Measurements from ENCODE around the gene TENM3.
"Not testable (repeated sequence)": the region's sequence is repeated elsewhere in the genome, so short reads cannot be mapped to it uniquely, and the experiment has no call there.

Gene TENM3

GRCh38 chr4:182800216-182800515 lies 557.0 kb downstream of the TENM3 start:
- no peak for DNase-seq

- no peak for DNase-seq
Observed at GRCh38 chr4:182801636-182802035, 558.4 kb downstream of the TENM3 start.

DNA sequence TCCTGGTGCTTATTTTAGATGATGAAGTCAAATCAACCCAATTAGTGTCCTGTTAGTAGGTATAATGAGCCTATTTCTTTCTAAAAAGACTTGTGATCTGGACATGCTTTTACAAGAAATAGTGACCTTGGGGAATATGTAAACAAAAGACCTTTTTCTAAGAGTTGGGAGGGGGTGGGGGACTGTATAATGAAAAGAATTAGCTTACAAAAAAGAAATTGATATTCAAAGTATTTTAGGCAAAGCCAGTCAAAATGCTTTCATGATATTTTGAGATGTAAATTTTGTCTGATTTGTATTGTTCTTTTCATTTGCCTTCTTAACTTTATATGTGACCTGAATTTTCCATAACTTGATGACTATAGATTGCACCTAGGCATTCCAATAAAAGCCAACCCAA lies 559.4 kb downstream of the TENM3 start:
- no peak for DNase-seq

- no peak for DNase-seq
Observed at GRCh38 chr4:182803235-182803634, 560.0 kb downstream of the TENM3 start.

GRCh38 chr4:182804131-182804530 lies 560.9 kb downstream of the TENM3 start:
- no peak for DNase-seq

DNA sequence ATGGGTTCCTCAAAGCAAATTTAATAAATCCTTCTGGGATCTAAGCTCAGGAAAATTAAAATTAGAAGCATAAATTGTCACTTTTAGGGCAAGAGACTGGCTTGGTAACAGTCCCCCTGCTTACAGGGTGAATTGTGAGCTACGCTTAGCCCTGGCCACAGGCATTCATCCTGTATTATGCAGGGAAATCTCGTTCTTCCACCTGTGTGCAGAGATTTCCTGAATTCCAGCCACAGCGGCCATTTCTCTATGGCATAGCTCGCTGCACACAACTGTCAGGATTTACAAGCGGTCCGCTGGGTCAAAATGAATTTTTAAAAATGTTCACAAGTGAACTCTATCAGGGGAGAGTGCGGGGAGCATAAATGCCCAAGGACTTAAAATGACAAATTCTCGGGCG lies 562.1 kb downstream of the TENM3 start:
- no peak for DNase-seq

DNA sequence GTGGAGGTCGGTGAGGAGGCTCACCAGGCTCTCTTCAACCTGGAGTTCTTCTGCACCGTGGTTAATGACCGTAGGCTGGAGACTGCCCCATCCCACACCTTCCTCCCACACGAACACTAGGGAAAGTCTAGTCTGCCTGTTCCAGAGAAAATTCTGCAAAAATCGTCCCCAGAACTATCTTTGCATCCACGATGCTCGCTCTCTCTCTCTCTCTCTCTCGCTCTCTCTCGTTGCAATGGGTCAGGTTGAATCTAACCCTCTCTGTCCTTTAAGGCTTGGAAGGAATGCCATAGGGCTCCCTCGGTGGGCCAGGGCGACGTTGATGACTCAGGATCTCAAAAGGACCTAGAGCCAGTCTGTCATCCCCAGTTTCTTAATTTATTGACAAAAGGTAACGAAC lies 562.5 kb downstream of the TENM3 start:
- DNase-seq: no peak

DNA sequence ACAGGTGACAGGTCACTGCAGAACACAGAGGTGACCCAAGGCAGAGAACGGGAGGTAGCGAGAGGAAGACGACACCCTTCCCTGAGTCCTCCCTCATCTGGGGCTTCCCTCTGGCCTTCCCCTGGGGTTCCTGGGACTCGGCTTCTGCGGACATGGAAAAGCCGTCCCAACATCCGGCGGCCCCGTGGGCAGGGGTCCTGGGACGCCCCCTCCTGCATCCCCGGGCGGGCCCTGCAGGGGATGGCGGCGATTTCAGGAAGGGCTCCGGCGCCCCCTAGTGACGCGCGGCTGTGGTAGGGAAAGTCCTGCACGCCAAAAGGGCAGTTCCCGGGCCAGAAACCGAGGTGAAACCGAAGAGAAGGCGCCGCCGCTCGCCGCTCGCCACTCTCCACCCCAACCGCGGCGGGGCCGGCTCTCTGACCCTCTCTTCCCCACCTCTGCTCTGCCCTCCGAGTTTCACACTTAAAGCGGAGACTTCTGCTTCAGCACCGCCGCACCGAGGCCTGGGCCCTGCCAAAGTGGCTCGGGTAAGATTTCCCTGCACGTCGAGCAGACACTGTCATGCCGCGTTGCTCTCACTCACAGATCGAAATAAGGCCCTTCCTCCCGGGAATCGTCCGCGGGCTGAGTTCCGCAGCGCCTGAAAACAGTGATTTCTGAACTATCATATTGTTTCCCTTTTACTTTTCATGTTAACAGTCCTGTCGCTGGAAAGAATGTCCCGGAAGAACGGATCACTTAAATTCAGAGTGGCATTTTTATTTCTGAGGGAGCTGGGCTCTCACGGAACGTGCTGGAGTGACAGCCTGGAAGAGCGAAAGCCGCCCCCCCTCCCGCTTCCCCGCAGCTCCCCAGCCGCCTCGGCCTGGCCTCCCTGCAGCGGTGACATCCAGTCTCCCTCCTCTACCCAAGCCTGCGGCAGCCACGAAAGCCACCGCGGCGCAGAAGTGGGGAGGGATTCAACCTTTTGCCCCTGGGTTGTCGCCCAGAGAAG lies 563.4 kb downstream of the TENM3 start:
- DNase-seq: no peak

DNA sequence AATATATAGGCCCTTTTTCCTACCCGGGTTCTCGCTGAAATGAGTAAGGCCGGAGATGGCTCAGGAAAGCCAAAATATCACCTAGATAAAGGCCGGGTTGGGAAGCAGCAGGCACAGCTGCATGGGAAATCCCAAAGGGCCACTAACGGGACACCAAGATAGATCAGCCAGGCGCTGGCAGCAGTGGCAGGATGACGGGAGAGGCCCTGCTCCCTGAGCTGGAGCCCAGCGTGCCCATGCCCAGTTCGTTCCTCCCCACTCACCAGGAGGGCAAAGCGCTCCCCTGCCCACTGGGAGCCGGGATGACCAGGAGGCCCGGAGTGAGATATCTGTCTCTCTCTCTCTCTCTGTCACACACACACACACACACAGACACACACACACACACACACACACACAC lies 564.1 kb downstream of the TENM3 start:
- DNase-seq: no peak

DNA sequence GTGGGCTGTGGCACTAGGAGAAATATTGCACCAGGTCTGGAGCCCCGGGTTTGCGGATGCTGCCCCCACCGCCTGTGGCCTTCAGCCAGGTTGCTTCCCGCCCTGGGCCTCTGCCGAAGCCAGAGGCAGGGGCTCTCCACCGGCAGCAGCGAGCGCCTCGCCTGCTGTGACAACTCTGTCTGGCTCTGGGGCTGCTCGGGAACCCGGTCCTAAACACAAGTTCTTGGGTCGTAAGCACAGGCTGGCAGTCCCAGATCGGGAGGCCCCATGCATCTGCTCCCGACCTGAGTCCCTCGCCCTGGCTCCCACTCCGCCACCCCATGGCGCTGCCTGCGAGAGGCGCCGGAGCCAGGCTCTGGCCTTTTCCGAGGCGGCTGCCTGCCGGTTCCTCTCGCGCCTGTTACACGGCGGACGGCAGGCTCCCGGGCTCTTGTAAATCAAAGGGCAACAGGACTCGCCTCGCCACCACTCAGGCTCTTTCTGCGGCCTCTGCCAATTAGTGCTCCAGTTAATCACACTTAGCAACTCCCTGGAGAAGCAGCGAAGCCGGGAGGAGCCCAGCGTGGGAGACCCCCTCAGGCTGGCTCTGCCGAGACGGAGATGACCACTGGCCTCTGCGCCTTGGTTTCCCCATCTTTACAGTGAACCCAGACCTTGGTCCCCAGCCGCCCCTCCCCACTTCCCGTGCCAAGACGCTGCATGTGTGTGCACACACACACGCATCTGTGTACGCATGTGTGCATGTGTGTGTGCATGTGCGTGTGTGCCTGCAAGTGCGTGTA lies 564.8 kb downstream of the TENM3 start:
- no peak for DNase-seq

DNA sequence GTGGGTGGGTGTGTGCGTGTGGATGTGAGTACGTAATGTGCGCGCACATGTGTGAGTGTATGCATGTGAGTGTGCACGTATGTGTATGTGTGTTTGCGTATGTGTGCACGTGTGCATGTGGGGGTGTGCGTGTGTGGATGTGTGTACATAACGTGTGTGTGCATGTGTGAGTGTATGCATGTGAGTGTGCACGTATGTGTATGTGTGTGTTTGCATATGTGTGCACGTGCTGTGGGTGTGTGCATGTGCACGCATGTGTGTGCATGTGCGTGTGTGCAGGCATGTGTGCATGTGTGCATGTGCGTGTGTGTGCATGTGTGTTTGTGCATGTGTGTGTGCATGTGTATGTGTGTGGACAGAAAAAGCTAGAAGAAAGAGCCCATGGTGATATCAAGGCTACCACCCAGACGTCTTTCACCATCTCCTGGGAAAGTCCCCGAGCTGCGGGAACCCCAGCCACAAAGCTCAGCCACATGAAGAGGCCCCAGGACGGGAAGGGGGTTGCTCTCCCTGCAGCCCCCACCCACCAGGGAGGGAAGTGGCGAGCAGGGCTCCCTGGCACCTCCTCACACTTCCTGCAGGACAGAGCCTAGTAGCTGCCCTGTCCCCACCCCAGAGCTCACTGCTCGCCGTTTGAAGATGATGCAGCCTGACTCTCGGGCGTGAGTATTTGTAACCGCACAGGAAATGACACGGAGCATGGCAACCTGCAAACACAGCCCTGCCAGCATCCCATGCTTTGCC lies 565.6 kb downstream of the TENM3 start:
- DNase-seq: no peak

DNA sequence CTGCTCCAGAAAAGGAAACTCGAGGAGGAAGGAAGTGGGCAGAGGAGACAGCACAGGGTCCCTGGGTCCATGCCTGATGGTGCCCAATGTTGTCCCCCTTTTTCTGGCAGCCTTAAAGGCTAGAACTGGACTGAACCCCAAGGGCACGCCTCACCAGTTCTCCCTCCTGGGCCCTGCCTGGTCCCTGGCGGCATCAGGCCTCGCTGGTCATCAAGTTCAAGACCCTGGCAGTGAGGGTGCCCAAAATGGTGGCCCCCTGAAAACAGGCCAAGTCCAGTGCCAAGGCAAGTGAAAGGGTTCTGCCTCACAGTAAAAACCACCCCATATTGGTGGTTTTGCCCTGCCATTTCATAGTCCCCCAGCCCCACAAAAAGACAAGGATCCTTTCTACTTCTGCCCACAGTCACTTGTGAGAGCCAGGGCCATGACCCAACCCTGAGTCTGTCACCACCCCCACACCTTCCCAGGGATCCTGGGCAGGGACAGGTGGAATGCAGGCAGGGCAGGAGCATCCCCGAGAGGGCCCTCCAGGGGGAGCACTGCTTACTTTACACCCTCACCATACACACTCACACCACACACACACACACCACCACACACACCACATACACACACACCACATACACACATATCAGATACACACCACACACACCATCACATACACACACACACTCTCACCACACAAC lies 566.4 kb downstream of the TENM3 start:
- no peak for DNase-seq

- DNase-seq: no peak
Observed at GRCh38 chr4:182810103-182810615, 567.0 kb downstream of the TENM3 start.

- no peak for DNase-seq
Observed at GRCh38 chr4:182812916-182813315, 569.7 kb downstream of the TENM3 start.

DNA sequence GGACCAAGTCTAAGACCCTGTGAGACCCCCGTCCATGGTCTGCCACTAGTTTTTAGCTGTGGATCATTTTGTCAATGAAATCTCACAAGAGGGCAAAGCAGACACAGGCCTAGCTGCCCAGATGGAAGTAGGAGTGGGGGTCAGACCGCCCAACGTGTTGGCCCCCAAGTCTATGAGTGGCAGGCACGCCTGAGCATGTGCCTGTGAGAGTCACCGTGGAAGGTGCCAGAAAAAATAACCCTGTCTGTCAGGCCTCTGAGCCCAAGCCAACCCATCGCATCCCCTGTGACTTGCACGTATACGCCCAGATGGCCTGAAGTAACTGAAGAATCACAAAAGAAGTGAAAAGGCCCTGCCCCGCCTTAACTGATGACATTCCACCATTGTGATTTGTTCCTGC lies 570.9 kb downstream of the TENM3 start:
- DNase-seq: not testable (repeated sequence)

- DNase-seq: no peak
Observed at GRCh38 chr4:182818926-182819730, 575.9 kb downstream of the TENM3 start.

DNA sequence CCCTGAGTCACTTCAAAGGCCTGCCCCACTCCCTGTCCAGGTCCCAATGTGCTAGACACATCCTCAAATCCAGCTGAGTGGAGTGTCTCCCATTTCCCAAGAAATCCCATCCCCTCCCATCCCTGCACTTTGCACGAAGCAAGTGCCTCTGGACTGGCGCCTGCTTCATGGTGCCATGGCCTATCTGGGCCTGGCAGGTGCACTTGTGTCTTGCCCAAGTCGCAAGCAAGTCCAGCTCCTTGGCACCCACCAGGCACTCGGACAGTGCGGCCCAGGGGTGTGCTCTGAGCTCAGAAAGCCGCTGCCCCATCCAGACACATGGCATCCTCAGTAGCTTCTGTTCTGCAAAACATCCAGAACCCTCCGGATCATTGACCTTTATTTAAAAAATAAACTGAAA lies 576.5 kb downstream of the TENM3 start:
- no peak for DNase-seq

- no peak for DNase-seq
Observed at GRCh38 chr4:182822554-182822953, 579.4 kb downstream of the TENM3 start.

GRCh38 chr4:182823576-182823975 lies 580.4 kb downstream of the TENM3 start:
- no peak for DNase-seq

DNA sequence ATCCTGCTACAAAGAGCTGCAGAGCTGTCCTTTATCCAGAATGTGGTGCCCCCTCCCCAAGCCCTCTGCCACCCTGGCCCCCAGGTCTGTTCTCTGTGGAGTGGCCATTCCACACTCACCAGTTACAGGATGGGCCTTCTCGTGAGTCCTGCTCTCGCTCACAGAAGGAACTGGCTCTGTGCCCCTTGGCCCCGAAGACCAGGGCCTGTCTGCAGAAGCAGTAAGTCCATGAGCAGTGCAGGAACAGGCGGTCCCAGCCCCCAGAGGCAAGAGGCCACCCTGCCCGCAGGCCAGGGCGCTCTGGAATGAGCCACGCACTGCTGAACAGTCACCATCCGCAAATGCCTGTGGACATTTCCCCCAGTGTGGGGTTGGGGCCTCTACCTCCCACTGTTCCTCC lies 581.8 kb downstream of the TENM3 start:
- no peak for DNase-seq

GRCh38 chr4:182825786-182826185 lies 582.6 kb downstream of the TENM3 start:
- no peak for DNase-seq

DNA sequence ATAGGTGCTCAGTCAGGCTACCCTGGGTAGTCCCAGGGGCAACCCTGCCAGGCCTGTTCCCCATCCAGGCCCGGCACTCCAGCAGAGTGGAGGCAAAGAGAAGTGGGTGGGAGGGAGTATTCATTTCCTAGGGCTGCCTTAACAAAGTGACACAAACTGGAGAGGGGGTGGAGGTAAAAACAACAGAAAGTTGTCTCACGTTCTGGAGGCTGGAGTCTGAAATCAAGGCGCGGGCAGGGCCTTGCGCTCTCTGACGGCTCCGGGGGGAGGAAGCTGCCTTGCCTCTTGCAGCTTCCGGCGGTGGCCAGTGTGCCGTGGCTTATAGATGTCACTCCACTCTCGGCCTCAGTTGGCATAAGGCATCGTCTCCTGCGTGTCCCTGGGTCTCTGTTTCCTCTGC lies 583.2 kb downstream of the TENM3 start:
- no peak for DNase-seq

Measured in NCI-H1436 treated with DMSO at 0.1 percent for 48 hours (cell line).